Measurements from ENCODE around the gene DNAJC18.

Gene DNAJC18

DNA sequence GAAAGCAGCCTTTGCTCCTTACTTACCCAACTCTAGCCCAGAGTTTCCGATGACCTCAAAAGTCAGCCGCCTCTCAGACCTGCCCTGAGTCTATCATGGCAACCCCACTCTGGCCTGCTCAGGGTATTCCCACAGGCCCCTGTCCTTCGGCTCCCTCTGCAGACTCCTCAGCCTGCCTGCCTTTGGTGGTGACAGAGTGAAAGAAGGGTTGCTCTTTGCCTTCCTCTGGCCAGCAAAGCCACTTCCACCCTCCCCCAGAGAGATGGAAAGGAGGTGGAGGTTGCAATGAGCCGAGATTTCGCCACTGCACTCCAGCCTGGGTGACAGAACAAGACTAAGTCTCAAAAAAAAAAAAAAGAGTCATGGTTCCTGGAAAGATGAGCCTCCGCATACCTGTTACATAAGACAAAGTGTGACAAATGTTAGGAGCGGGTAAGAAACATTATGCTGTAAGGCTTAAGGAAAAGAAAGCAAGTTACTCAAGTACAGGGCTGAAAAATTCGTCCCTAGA lies 29.2 kb upstream of the DNAJC18 start:
- DNase-seq (ENCODE audit: extremely low read depth, low read depth) = no peak
- TF ChIP-seq, protein P1, sequence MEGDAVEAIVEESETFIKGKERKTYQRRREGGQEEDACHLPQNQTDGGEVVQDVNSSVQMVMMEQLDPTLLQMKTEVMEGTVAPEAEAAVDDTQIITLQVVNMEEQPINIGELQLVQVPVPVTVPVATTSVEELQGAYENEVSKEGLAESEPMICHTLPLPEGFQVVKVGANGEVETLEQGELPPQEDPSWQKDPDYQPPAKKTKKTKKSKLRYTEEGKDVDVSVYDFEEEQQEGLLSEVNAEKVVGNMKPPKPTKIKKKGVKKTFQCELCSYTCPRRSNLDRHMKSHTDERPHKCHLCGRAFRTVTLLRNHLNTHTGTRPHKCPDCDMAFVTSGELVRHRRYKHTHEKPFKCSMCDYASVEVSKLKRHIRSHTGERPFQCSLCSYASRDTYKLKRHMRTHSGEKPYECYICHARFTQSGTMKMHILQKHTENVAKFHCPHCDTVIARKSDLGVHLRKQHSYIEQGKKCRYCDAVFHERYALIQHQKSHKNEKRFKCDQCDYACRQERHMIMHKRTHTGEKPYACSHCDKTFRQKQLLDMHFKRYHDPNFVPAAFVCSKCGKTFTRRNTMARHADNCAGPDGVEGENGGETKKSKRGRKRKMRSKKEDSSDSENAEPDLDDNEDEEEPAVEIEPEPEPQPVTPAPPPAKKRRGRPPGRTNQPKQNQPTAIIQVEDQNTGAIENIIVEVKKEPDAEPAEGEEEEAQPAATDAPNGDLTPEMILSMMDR (IDR thresholded peaks at IDR 0.05; ENCODE audit: low read depth, low read length) = no peak; the same call in 1 of the 2 replicates

DNA sequence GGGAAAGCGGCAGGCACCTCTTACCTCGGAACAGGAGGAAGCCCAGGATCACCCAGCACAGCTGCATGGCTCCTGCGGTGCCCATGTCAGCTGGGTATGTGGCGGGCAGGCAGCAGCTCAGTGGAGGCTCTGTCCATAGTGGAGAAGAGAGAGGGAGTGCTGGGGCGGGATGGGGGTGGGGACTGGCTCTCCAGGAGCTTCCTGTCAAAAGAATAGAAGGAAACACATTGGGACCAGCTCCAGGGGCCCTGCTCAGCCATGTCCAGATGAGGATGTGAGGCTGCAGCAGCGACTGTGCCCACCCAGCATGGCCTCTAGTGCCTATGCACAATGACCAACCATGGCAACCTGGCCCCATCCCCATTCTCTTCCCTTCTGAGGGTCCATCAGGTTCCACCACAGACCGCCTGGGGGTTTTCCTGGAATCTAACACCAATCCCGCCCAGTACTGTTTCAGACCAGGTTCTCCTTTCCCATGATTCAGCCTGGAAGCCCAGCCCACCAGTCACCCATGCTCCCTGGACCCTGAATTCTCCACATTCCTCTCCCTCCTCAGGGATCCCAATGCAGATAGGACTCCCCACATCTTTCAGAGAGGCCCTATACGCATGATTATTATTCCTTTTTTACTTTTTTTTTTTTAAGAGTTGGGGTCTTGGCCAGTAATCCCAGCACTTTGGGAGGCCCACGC lies 23.4 kb upstream of the DNAJC18 start, which contains the start of gene ECSCR:
ECSCR (minus strand) TSS at position 158 of the 691 bp plus-strand sequence; CDS start at position 85, 73 bp downstream.
- no peak for DNase-seq (ENCODE audit: extremely low read depth, low read depth)
- TF ChIP-seq, protein P1 (IDR thresholded peaks at IDR 0.05; ENCODE audit: low read depth, low read length) = no peak

DNA sequence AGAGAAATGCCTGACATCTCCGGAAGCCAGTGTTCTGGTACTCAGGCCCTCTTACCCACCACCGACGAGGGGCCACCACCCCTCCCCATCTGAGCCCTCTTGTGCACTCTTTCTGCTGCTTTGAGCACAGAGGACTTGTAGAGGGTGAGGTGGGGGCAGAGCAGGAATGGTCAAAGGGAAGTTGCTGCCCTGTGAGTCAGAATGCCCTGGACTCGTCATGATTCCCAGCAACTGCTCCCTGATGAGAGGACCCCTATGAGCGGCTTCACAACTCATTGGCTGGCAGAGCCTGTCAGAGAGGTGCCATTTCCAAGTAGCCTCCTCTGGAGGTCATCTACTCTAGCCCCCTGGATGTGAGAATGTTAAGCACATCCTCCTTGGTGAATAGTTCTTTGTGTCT lies 22.4 kb upstream of the DNAJC18 start:
- TF ChIP-seq, protein P1 (IDR thresholded peaks at IDR 0.05; ENCODE audit: low read depth, low read length) = no peak
- no peak for DNase-seq (ENCODE audit: extremely low read depth, low read depth)

DNA sequence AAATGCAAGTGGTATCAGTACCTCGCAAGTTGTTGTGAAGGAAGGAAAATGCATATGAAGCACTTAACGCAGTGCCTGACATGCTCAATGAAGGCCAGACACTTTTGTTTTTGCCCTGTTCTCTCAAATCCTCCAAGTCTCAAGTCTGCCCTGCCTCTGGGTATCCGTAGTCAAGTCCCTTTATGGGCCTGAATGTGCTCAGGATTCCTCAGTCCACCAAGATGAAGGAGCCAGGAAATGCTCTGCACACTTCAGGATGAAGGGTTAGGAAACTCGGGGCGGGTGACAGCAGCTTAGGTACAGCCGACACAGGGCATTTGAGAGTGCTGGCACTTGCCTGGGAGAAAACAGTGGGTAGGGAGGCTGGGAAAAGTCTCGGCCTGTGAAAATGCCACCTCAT lies 21.9 kb upstream of the DNAJC18 start:
- TF ChIP-seq, protein P1 (IDR thresholded peaks at IDR 0.05; ENCODE audit: low read depth, low read length) = no peak
- no peak for DNase-seq (ENCODE audit: extremely low read depth, low read depth)

DNA sequence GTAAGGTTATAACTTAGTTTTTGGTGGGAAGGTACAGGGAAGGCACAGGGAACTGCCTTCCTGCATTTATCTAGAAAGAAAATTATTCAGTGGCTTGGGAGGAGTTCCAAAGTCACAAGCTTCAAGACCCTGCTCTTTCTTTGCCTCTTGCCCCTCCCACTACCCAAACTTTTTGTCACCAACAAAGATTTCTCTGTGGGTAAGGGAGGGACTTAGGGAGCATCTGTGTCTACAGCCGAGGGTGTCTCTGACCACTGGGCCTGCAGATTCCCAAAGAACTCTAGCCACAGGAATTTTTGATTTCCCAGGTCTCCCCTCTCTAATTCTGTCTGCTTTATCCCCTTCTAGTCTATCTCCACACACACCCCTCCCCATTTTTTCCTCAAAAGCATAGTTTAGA lies 21.1 kb upstream of the DNAJC18 start:
- no peak for DNase-seq (ENCODE audit: extremely low read depth, low read depth)
- TF ChIP-seq, protein P1 (IDR thresholded peaks at IDR 0.05; ENCODE audit: low read depth, low read length) = no peak

DNA sequence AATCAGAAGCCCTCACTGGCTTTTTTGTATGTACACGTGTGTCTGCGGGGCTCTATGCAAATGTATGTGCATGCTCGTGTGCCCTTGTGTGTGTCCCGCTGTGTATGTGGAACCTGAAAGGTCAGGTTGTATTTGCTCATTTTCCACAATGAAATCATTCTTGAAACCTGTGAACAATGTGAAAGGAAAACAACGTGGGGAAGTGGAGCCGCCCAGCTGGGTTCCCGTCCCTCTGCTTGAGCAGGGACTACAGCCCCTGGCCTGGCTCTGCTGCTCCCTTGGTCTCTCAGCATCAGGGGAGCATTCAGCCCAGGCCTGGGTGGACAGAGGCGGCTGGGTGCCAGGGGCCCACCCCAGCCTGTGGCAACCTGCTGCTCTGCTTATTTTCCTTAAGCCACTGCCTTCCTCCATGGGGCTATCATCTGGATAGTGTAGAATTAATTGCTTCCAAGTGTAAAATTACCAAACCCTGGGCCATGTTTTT lies 20.2 kb upstream of the DNAJC18 start:
- TF ChIP-seq, protein P1 (IDR thresholded peaks at IDR 0.05; ENCODE audit: low read depth, low read length) = no peak
- DNase-seq (ENCODE audit: extremely low read depth, low read depth) = no peak

DNA sequence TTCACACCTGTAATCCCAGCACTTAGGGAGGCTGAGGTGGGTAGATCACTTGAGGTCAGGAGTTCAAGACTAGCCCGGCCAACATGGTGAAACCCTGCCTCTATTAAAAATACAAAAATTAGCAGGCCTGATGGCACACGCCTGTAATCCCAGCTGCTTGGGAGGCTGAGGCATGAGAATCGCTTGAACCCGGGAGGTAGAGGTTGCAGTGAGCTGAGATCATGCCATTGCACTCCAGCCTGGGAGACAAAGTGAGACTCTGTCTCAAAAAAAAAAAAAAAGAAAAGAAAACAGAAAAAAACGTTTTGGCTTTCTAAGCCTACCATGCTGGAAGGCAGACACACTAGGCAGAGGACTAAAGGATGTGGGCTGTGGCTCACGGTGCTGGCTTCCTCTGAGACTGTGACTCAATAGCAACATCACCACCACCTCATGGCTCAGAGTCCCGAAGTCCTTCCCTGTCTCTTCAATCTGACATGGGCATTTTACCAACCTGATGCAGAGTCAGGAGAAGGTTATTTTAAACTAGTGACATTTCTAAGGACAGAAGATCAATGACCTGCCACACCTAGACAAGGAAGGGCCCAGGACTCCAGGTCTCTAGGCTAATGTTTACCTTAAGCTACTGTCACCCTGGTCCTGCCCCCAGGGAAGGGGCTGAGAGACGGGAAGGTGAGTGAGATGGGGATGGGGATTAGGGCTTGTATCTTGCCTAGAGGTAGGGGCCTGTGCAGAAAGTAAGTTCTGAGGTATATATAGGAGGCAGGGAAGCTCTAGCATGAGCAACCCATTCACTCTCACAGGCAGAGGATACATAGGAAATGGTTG lies 19.5 kb upstream of the DNAJC18 start:
- DNase-seq (ENCODE audit: extremely low read depth, low read depth) = no peak
- TF ChIP-seq, protein P1 (IDR thresholded peaks at IDR 0.05; ENCODE audit: low read depth, low read length) = no peak
